GM21390 (cell line): ENCODE results near the gene COMMD3.

Source experiments
- ATAC-seq: cut with Tn5 transposase; IDR thresholded peaks from one replicate; pipeline ENCODE4 v1.9.1; 2021; ENCODE audit not compliant: unreplicated experiment

COMMD3 gene

GRCh38 chr10:22365644-22366434 is 49.7 kb downstream of the COMMD3 start:
- ATAC-seq, result no peak

- no peak for ATAC-seq
Observed at GRCh38 chr10:22366435-22366703, 50.2 kb downstream of the COMMD3 start.

- no peak for ATAC-seq
Observed at GRCh38 chr10:22366771-22367170, 50.6 kb downstream of the COMMD3 start.

GRCh38 chr10:22367471-22367870 is 51.3 kb downstream of the COMMD3 start:
- no peak for ATAC-seq

- ATAC-seq, result no peak
Observed at GRCh38 chr10:22368402-22368801, 52.2 kb downstream of the COMMD3 start.

GRCh38 chr10:22368981-22369380 is 52.8 kb downstream of the COMMD3 start:
- no peak for ATAC-seq

- ATAC-seq, result no peak
Observed at GRCh38 chr10:22369434-22370072, 53.4 kb downstream of the COMMD3 start.
